GM12878 (cell line): ENCODE measurements around the gene SPDL1. TPM values are rescaled to one million over a fixed set of nuclear protein-coding genes. Genes with fewer than 3 reads are reported as not detected.

Experiments
- CEBPZ ChIP-seq: fragments of 150-350 bp; IDR thresholded peaks from 2 replicates; pipeline ENCODE4 v1.6.1; 2016; ENCODE audit warnings: low read depth, low read length
- CREM ChIP-seq: IDR thresholded peaks from 2 replicates; pipeline ENCODE4 v1.6.1; 2014; ENCODE audit warnings: antibody characterized with exemption, low read depth
- E4F1 ChIP-seq: fragments of 450-650 bp; IDR thresholded peaks from 2 replicates; pipeline ENCODE4 v1.6.1; 2018; ENCODE audit warnings: borderline replicate concordance, mild to moderate bottlenecking; ENCODE audit not compliant: partially characterized antibody
- EP300 ChIP-seq, 2 experiments: fragments of 150-350 bp in 1 of 2; IDR thresholded peaks; 2 replicates each; pipeline ENCODE4 v1.6.1; 2011 to 2012; ENCODE audit warnings: low read depth in 2 of 2, low read length in 2 of 2, borderline replicate concordance in 1 of 2, improper control_type of control experiment in 1 of 2, inconsistent platforms in 1 of 2; ENCODE audit not compliant: control insufficient read depth in 1 of 2
- HDGF ChIP-seq: fragments of 450-650 bp; IDR thresholded peaks from 2 replicates; pipeline ENCODE4 v1.6.1; 2016; ENCODE audit warnings: antibody characterized with exemption
- IKZF1 ChIP-seq: fragments of 450-650 bp; conservative IDR thresholded peaks from 2 replicates; pipeline ENCODE4 v1.6.1; 2017; ENCODE audit warnings: antibody characterized with exemption, mild to moderate bottlenecking
- SPI1 ChIP-seq: IDR thresholded peaks from 2 replicates; pipeline ENCODE4 v1.6.1; 2011; ENCODE audit warnings: low read depth, mild to moderate bottlenecking, low read length, moderate library complexity, borderline replicate concordance; ENCODE audit not compliant: insufficient read depth
- SREBF2 ChIP-seq: IDR thresholded peaks from 2 replicates; pipeline ENCODE4 v1.6.1; 2012; ENCODE audit warnings: mild to moderate bottlenecking, low read length
- TARDBP ChIP-seq: IDR thresholded peaks from 2 replicates; pipeline ENCODE4 v1.6.1; 2016; ENCODE audit warnings: borderline replicate concordance
- ZNF207 ChIP-seq: fragments of 450-650 bp; IDR thresholded peaks from 2 replicates; pipeline ENCODE4 v1.6.1; 2014; ENCODE audit warnings: antibody characterized with exemption, mild to moderate bottlenecking, borderline replicate concordance
- ZZZ3 ChIP-seq: IDR thresholded peaks from 2 replicates; pipeline ENCODE4 v1.6.1; 2011; ENCODE audit warnings: low read depth; ENCODE audit not compliant: control insufficient read depth, insufficient read length
- polyA plus RNA-seq, 11 experiments: library from polyadenylated mRNA; depleted of rRNA in 4 of 11; unstranded in 6 of 11; stranded (reverse) in 5 of 11; fragments of >200 nt; fragmentation: Nextera tagmentation in 4 of 11; fragmentation: Illumina TruSeq in 1 of 11; extraction: Ambion mirVana in 4 of 11; extraction: Trizol in 1 of 11; gene quantifications; 1 replicate in 1 of 11; 2 replicates in 10 of 11; pipeline versions ENCODE4 v1.2.1 to v1.2.3, GENCODE V29; 2011 to 2016; ENCODE audit warnings: inconsistent platforms in 2 of 11, missing spikeins in 2 of 11, low read depth in 1 of 11
- total RNA-seq, 4 experiments: library from RNA; depleted of rRNA in 3 of 4; stranded (reverse); fragments of >200 nt in 3 of 4; fragmentation: Illumina TruSeq in 1 of 4; extraction: Trizol in 1 of 4; gene quantifications; 2 replicates each; pipeline versions ENCODE4 v1.2.1 to v1.2.3, GENCODE V29; 2013 to 2021
- TF ChIP-seq, protein P1 (sequence below): fragments of 450-650 bp; IDR thresholded peaks from 2 replicates; pipeline ENCODE4 v1.6.1; 2017; ENCODE audit warnings: antibody characterized with exemption, mild to moderate bottlenecking, moderate library complexity
- TF ChIP-seq, protein P2 (sequence below): IDR thresholded peaks from 2 replicates; pipeline ENCODE4 v1.6.1; 2011; ENCODE audit warnings: borderline replicate concordance, low read depth, mild to moderate bottlenecking, moderate library complexity, low read length; ENCODE audit not compliant: insufficient read depth, poor library complexity, severe bottlenecking
- TF ChIP-seq, protein P3 (sequence below): IDR thresholded peaks from 2 replicates; pipeline ENCODE4 v1.6.1; 2012; ENCODE audit warnings: mild to moderate bottlenecking, low read depth, low read length

Gene SPDL1
- total and polyA plus RNA-seq, 10 of the 15 experiments (the other 5 are each of a cell fraction or from before 2014, with no cell fraction given) = 34.2 to 69.9 (median 46.0) TPM

DNA sequence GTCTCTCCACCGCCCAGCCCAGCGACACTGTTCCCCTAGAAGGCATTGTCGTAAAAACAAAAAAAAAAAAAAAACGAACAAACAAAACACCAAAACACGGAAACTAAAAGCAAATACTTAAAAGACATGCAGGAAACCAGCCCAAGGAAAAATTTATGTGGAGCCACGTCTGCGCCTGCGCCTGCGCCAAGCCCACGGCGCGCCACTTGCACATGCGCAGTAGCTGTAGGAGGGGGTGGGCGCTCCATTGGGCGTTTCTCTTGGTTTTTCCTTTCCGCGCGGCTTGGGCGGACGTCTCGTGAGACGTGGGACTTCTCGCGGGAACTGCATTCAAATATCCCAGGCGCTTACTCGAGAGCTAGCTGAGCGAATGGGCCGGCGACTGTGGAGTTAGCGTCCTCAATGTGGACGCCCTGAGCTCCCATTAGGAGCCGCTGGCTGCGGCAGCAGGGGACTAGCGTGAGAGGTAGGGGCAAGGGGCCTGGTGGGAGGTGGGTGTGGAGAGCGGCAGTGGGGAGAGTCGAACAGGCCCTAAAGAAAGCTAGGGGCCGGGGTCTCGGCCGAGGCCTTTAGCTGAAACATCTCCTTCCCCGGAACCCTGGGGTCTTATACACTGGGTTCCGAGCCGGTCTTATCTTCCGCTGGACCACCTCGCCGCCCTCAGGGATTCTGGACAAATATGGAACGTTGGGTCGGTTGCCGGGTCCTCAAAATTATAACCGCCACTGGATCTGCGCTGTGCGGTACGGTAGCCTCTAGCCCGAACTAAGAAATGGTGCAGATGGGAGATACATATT is at the start of gene SPDL1 (continued):
- TF ChIP-seq ZNF207 (no peak), CEBPZ (no peak), EP300 (IDR thresholded peaks at IDR 0.05; ENCODE audit: borderline replicate concordance in 1 of 2, control insufficient read depth in 1 of 2, low read depth in 2 of 2, low read length in 2 of 2) (no peak), IKZF1 (peak; percentile 95), CREM (no peak), E4F1 (peak; percentile 74), HDGF (no peak), TARDBP (no peak), ZZZ3 (no peak), SPI1 (no peak), SREBF2 (no peak)
- TF ChIP-seq, protein P1, sequence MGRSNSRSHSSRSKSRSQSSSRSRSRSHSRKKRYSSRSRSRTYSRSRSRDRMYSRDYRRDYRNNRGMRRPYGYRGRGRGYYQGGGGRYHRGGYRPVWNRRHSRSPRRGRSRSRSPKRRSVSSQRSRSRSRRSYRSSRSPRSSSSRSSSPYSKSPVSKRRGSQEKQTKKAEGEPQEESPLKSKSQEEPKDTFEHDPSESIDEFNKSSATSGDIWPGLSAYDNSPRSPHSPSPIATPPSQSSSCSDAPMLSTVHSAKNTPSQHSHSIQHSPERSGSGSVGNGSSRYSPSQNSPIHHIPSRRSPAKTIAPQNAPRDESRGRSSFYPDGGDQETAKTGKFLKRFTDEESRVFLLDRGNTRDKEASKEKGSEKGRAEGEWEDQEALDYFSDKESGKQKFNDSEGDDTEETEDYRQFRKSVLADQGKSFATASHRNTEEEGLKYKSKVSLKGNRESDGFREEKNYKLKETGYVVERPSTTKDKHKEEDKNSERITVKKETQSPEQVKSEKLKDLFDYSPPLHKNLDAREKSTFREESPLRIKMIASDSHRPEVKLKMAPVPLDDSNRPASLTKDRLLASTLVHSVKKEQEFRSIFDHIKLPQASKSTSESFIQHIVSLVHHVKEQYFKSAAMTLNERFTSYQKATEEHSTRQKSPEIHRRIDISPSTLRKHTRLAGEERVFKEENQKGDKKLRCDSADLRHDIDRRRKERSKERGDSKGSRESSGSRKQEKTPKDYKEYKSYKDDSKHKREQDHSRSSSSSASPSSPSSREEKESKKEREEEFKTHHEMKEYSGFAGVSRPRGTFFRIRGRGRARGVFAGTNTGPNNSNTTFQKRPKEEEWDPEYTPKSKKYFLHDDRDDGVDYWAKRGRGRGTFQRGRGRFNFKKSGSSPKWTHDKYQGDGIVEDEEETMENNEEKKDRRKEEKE = no peak
- TF ChIP-seq, protein P2, sequence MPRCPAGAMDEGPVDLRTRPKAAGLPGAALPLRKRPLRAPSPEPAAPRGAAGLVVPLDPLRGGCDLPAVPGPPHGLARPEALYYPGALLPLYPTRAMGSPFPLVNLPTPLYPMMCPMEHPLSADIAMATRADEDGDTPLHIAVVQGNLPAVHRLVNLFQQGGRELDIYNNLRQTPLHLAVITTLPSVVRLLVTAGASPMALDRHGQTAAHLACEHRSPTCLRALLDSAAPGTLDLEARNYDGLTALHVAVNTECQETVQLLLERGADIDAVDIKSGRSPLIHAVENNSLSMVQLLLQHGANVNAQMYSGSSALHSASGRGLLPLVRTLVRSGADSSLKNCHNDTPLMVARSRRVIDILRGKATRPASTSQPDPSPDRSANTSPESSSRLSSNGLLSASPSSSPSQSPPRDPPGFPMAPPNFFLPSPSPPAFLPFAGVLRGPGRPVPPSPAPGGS = no peak
- TF ChIP-seq, protein P3, sequence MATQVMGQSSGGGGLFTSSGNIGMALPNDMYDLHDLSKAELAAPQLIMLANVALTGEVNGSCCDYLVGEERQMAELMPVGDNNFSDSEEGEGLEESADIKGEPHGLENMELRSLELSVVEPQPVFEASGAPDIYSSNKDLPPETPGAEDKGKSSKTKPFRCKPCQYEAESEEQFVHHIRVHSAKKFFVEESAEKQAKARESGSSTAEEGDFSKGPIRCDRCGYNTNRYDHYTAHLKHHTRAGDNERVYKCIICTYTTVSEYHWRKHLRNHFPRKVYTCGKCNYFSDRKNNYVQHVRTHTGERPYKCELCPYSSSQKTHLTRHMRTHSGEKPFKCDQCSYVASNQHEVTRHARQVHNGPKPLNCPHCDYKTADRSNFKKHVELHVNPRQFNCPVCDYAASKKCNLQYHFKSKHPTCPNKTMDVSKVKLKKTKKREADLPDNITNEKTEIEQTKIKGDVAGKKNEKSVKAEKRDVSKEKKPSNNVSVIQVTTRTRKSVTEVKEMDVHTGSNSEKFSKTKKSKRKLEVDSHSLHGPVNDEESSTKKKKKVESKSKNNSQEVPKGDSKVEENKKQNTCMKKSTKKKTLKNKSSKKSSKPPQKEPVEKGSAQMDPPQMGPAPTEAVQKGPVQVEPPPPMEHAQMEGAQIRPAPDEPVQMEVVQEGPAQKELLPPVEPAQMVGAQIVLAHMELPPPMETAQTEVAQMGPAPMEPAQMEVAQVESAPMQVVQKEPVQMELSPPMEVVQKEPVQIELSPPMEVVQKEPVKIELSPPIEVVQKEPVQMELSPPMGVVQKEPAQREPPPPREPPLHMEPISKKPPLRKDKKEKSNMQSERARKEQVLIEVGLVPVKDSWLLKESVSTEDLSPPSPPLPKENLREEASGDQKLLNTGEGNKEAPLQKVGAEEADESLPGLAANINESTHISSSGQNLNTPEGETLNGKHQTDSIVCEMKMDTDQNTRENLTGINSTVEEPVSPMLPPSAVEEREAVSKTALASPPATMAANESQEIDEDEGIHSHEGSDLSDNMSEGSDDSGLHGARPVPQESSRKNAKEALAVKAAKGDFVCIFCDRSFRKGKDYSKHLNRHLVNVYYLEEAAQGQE = no peak; the same call in 1 of the 2 replicates
